Mucosa of gallbladder (tissue), 1 donor: ENCODE measurements around the gene LIN54. TPM values are rescaled to one million over a fixed set of nuclear protein-coding genes. Genes with fewer than 3 reads are reported as not detected.
A peak's percentile ranks its signal among the peaks of the same experiment; 100 is the strongest.
"Not testable (repeated sequence)": the region's sequence is repeated elsewhere in the genome, so short reads cannot be mapped to it uniquely, and the experiment has no call there.

Experiments
- DNase-seq: peaks from one replicate; pipeline ENCODE4 v3.0.0-alpha.2; 2020; ENCODE audit warnings: low spot score
- total RNA-seq: library from RNA; stranded (reverse); gene quantifications from one replicate; pipeline ENCODE4 v1.2.1, GENCODE V29; 2021
- donor health status: DM: no; HTN: no; CAD: no.

Gene LIN54
- total RNA-seq = 11.5 TPM

GRCh38 chr4:83010522-83011318 is at the start of gene LIN54:
Gene LIN54, minus strand, starts transcription at chr4:83010823. Its CDS starts 25,979 bp downstream, at chr4:82984844.
- DNase-seq = peak; percentile 77

GRCh38 chr4:83054928-83055327 is 44.3 kb upstream of the LIN54 start:
- DNase-seq = no peak

- DNase-seq = not testable (repeated sequence)
Measured at GRCh38 chr4:83048781-83049180, 38.2 kb upstream of the LIN54 start.

GRCh38 chr4:83046693-83047473 is 36.3 kb upstream of the LIN54 start:
- no peak for DNase-seq

GRCh38 chr4:83043801-83044407 is 33.3 kb upstream of the LIN54 start:
- no peak for DNase-seq

GRCh38 chr4:83043157-83043556 is 32.5 kb upstream of the LIN54 start:
- not testable (repeated sequence) for DNase-seq

- DNase-seq = no peak
Measured at GRCh38 chr4:83040269-83040668, 29.6 kb upstream of the LIN54 start.

- DNase-seq = no peak
Measured at GRCh38 chr4:83036991-83037665, 26.5 kb upstream of the LIN54 start.

GRCh38 chr4:83034630-83035494 is 24.2 kb upstream of the LIN54 start, which contains the start of gene COPS4:
Gene COPS4, plus strand, starts transcription at chr4:83035183. Its CDS starts 42 bp downstream, at chr4:83035225.
- DNase-seq = peak; percentile 99

- DNase-seq = no peak
Measured at GRCh38 chr4:83029688-83030087, 19.1 kb upstream of the LIN54 start.

GRCh38 chr4:83028976-83029375 is 18.4 kb upstream of the LIN54 start:
- no peak for DNase-seq

- no peak for DNase-seq
Measured at GRCh38 chr4:83025563-83025962, 14.9 kb upstream of the LIN54 start.

GRCh38 chr4:83024233-83024632 is 13.6 kb upstream of the LIN54 start:
- no peak for DNase-seq

GRCh38 chr4:83023599-83023998 is 13.0 kb upstream of the LIN54 start:
- not testable (repeated sequence) for DNase-seq

GRCh38 chr4:83022724-83023450 is 12.3 kb upstream of the LIN54 start:
- DNase-seq = no peak

GRCh38 chr4:83019794-83020494 is 9.3 kb upstream of the LIN54 start:
- DNase-seq = no peak

GRCh38 chr4:83013902-83014301 is 3.3 kb upstream of the LIN54 start:
- DNase-seq = no peak

GRCh38 chr4:83013420-83013867 is 2.8 kb upstream of the LIN54 start:
- no peak for DNase-seq

- DNase-seq = peak; percentile 97
Measured at GRCh38 chr4:83012687-83013419, 2.2 kb upstream of the LIN54 start.
